ENCODE data around the gene RUBCN.
"Not testable (repeated sequence)": the region's sequence is repeated elsewhere in the genome, so short reads cannot be mapped to it uniquely, and the experiment has no call there.

RUBCN gene

GRCh38 chr3:197673170-197673569 lies 63.5 kb downstream of the RUBCN start:
- Histone ChIP-seq H3K27me3 (ENCODE audit: control insufficient read depth, low read length) (no peaks in the 10 kb centered on the region), H3K9me2 (replicated peaks; ENCODE audit: control insufficient read depth, low read length) (no peaks in the 10 kb centered on the region), H3K4me3 (ENCODE audit: low read length) (no peak overlapping the region), H3K9me3 (ENCODE audit: control insufficient read depth, insufficient read depth, low read length) (no peaks in the 10 kb centered on the region), H3F3A (ENCODE audit: control insufficient read depth, insufficient read depth) (peaks cover 22% of the 10 kb centered on the region), H4K20me1 (ENCODE audit: control insufficient read depth, insufficient read depth, low read depth, low read length) (no peaks in the 10 kb centered on the region), H3K4me2 (ENCODE audit: low read length) (peak overlapping the region; percentile 84), H3K79me2 (ENCODE audit: control insufficient read depth, low read length) (peaks cover 15% of the 10 kb centered on the region; the same call in 1 of the 2 replicates), H3K27ac (ENCODE audit: low read depth, low read length) (no peak overlapping the region), H3K36me3 (ENCODE audit: control insufficient read depth, low read length) (peaks cover 66% of the 10 kb centered on the region), H3K4me1 (ENCODE audit: control insufficient read depth, low read length) (peaks cover 50% of the 10 kb centered on the region)
- TF ChIP-seq CTCF (IDR thresholded peaks at IDR 0.05; ENCODE audit: low read depth, low read length, poor library complexity, severe bottlenecking) (no peak), EZH2phosphoT487 (IDR thresholded peaks at IDR 0.05; ENCODE audit: borderline replicate concordance, low read length) (no peak)

- H3K36me3 ChIP-seq (ENCODE audit: control insufficient read depth, low read length) = peaks cover 43% of the 10 kb centered on the region
- no peak overlapping the region for H3K4me3 ChIP-seq (ENCODE audit: low read length)
- peaks cover 47% of the 10 kb centered on the region for H3K4me1 ChIP-seq (ENCODE audit: control insufficient read depth, low read length)
Observed at GRCh38 chr3:197670361-197670760, 66.3 kb downstream of the RUBCN start.

GRCh38 chr3:197667968-197668367 lies 68.7 kb downstream of the RUBCN start:
- TF ChIP-seq CTCF (IDR thresholded peaks at IDR 0.05; ENCODE audit: low read depth, low read length, poor library complexity, severe bottlenecking) (no peak), EZH2phosphoT487 (IDR thresholded peaks at IDR 0.05; ENCODE audit: borderline replicate concordance, low read length) (no peak)
- H3K9me3 ChIP-seq (ENCODE audit: control insufficient read depth, insufficient read depth, low read length) = no peaks in the 10 kb centered on the region
- peaks cover 22% of the 10 kb centered on the region for H3F3A ChIP-seq (ENCODE audit: control insufficient read depth, insufficient read depth)
- peaks cover 31% of the 10 kb centered on the region for H3K4me1 ChIP-seq (ENCODE audit: control insufficient read depth, low read length)
- H3K27me3 ChIP-seq (ENCODE audit: control insufficient read depth, low read length) = no peaks in the 10 kb centered on the region
- H4K20me1 ChIP-seq (ENCODE audit: control insufficient read depth, insufficient read depth, low read depth, low read length) = no peaks in the 10 kb centered on the region
- no peaks in the 10 kb centered on the region for H3K9me2 ChIP-seq (replicated peaks; ENCODE audit: control insufficient read depth, low read length)
- H3K4me3 ChIP-seq (ENCODE audit: low read length) = no peak overlapping the region
- no peak overlapping the region for H3K4me2 ChIP-seq (ENCODE audit: low read length)
- peaks cover 20% of the 10 kb centered on the region for H3K36me3 ChIP-seq (ENCODE audit: control insufficient read depth, low read length)
- no peak overlapping the region for H3K27ac ChIP-seq (ENCODE audit: low read depth, low read length)
- 0 out of 2 replicates have a peak, but pooled peaks cover 2% of the 10 kb centered on the region for H3K79me2 ChIP-seq (ENCODE audit: control insufficient read depth, low read length)

More at GRCh38 chr3:197670361-197670760, 66.3 kb downstream of the RUBCN start:
- Histone ChIP-seq H3K79me2 (ENCODE audit: control insufficient read depth, low read length) (peaks cover 15% of the 10 kb centered on the region; the same call in 1 of the 2 replicates), H3K9me2 (replicated peaks; ENCODE audit: control insufficient read depth, low read length) (no peaks in the 10 kb centered on the region), H3K27ac (ENCODE audit: low read depth, low read length) (no peak overlapping the region), H4K20me1 (ENCODE audit: control insufficient read depth, insufficient read depth, low read depth, low read length) (no peaks in the 10 kb centered on the region), H3K4me2 (ENCODE audit: low read length) (no peak overlapping the region), H3F3A (ENCODE audit: control insufficient read depth, insufficient read depth) (peaks cover 26% of the 10 kb centered on the region), H3K27me3 (ENCODE audit: control insufficient read depth, low read length) (no peaks in the 10 kb centered on the region), H3K9me3 (ENCODE audit: control insufficient read depth, insufficient read depth, low read length) (no peaks in the 10 kb centered on the region)
- no peak for TF ChIP-seq CTCF (IDR thresholded peaks at IDR 0.05; ENCODE audit: low read depth, low read length, poor library complexity, severe bottlenecking)
- TF ChIP-seq EZH2phosphoT487 (IDR thresholded peaks at IDR 0.05; ENCODE audit: borderline replicate concordance, low read length) = no peak

GRCh38 chr3:197667293-197667692 lies 69.4 kb downstream of the RUBCN start:
- H3K9me3 ChIP-seq (ENCODE audit: control insufficient read depth, insufficient read depth, low read length); H3K4me3 ChIP-seq (ENCODE audit: low read length); H4K20me1 ChIP-seq (ENCODE audit: control insufficient read depth, insufficient read depth, low read depth, low read length); H3K27me3 ChIP-seq (ENCODE audit: control insufficient read depth, low read length); H3K9me2 ChIP-seq (replicated peaks; ENCODE audit: control insufficient read depth, low read length); H3K27ac ChIP-seq (ENCODE audit: low read depth, low read length); H3K79me2 ChIP-seq (ENCODE audit: control insufficient read depth, low read length); H3K4me2 ChIP-seq (ENCODE audit: low read length): not testable (repeated sequence)
- peaks cover 15% of the 10 kb centered on the region for H3K36me3 ChIP-seq (ENCODE audit: control insufficient read depth, low read length)
- H3K4me1 ChIP-seq (ENCODE audit: control insufficient read depth, low read length) = peaks cover 30% of the 10 kb centered on the region
- H3F3A ChIP-seq (ENCODE audit: control insufficient read depth, insufficient read depth) = peaks cover 22% of the 10 kb centered on the region

- H3K79me2 ChIP-seq (ENCODE audit: control insufficient read depth, low read length); H3K4me2 ChIP-seq (ENCODE audit: low read length); H3K27ac ChIP-seq (ENCODE audit: low read depth, low read length); H3K36me3 ChIP-seq (ENCODE audit: control insufficient read depth, low read length); H3K27me3 ChIP-seq (ENCODE audit: control insufficient read depth, low read length); H3K4me3 ChIP-seq (ENCODE audit: low read length); H3K9me2 ChIP-seq (replicated peaks; ENCODE audit: control insufficient read depth, low read length); H3K9me3 ChIP-seq (ENCODE audit: control insufficient read depth, insufficient read depth, low read length); H4K20me1 ChIP-seq (ENCODE audit: control insufficient read depth, insufficient read depth, low read depth, low read length): not testable (repeated sequence)
- Histone ChIP-seq H3K4me1 (ENCODE audit: control insufficient read depth, low read length) (peaks cover 25% of the 10 kb centered on the region), H3F3A (ENCODE audit: control insufficient read depth, insufficient read depth) (peaks cover 18% of the 10 kb centered on the region)
Observed at GRCh38 chr3:197666221-197666842, 70.4 kb downstream of the RUBCN start.

- peaks cover 25% of the 10 kb centered on the region for H3K4me1 ChIP-seq (ENCODE audit: control insufficient read depth, low read length)
- H3K79me2 ChIP-seq (ENCODE audit: control insufficient read depth, low read length); H3K9me2 ChIP-seq (replicated peaks; ENCODE audit: control insufficient read depth, low read length); H3K9me3 ChIP-seq (ENCODE audit: control insufficient read depth, insufficient read depth, low read length); H3K27ac ChIP-seq (ENCODE audit: low read depth, low read length); H3K4me3 ChIP-seq (ENCODE audit: low read length); H3K4me2 ChIP-seq (ENCODE audit: low read length); H3K27me3 ChIP-seq (ENCODE audit: control insufficient read depth, low read length); H3K36me3 ChIP-seq (ENCODE audit: control insufficient read depth, low read length); H4K20me1 ChIP-seq (ENCODE audit: control insufficient read depth, insufficient read depth, low read depth, low read length): not testable (repeated sequence)
- peaks cover 15% of the 10 kb centered on the region for H3F3A ChIP-seq (ENCODE audit: control insufficient read depth, insufficient read depth)
Observed at GRCh38 chr3:197665549-197665948, 71.2 kb downstream of the RUBCN start.

All from DOHH2 (cell line).